ENCODE data around the gene NPFFR1.

GRCh38 chr10:70328967-70329366, 45.2 kb upstream of the NPFFR1 start:
- TF ChIP-seq POLR2A (IDR thresholded peaks at IDR 0.05) (no peak), CTCF (IDR thresholded peaks at IDR 0.05 in 8 of 11, conservative IDR thresholded peaks at IDR 0.05 in 3 of 11) (no peak), POLR2AphosphoS5 (IDR thresholded peaks at IDR 0.05) (no peak)
